ENCODE results near the gene WARS2. TPM values are rescaled to one million over a fixed set of nuclear protein-coding genes. Genes with fewer than 3 reads are reported as not detected.

The WARS2 gene
- total and polyA plus RNA-seq, 2 of the 8 experiments (the other 6 are each of a cell fraction or from before 2014, with no cell fraction given) = 4.3 to 12.9 TPM

- no peak overlapping the region for H3K14ac ChIP-seq (ENCODE audit: insufficient read length)
- no peak overlapping the region for H3K9ac ChIP-seq (replicated peaks in 1 of 4; ENCODE audit: extremely low read depth in 1 of 4, low read depth in 3 of 4, low read length in 3 of 4)
- no peak overlapping the region for H3K27ac ChIP-seq (ENCODE audit: low read depth, low read length)
- no peaks in the 10 kb centered on the region for H3K79me1 ChIP-seq (ENCODE audit: low read depth, low read length)
- no peaks in the 10 kb centered on the region for H4K20me1 ChIP-seq (replicated peaks in 1 of 2; ENCODE audit: control insufficient read depth in 1 of 2, insufficient read depth in 2 of 2, low read length in 2 of 2)
- ChIA-PET POLR2A (ENCODE audit: partially characterized antibody) (no interaction called here), CTCF (ENCODE audit: partially characterized antibody) (interaction anchor here (1.5 kb wide), 1 partner anchor 61 kb away, joined by 3 read pairs; no protein-coding TSS in a partner anchor)
- no peak overlapping the region for H2BK12ac ChIP-seq (ENCODE audit: low read depth, low read length)
- no peaks in the 10 kb centered on the region for H3K23me2 ChIP-seq (ENCODE audit: low read depth, low read length)
- H3K23ac ChIP-seq (ENCODE audit: insufficient read length) = no peak overlapping the region
- no peak overlapping the region for H3K4ac ChIP-seq (replicated peaks; ENCODE audit: insufficient read length, low read depth, low read length)
- 96% methylated on average over 1 of the region's 1 CpG; no CpG with 5 or more reads in 1 of the 2 experiments for WGBS, 2 experiments (ENCODE audit: extremely low coverage in 1 of 2, insufficient coverage in 1 of 2, insufficient read length in 1 of 2, insufficient replicate concordance in 2 of 2, low coverage in 1 of 2, low lambda C conversion rate in 2 of 2, missing lambda C conversion rate in 1 of 2)
- H3K36me3 ChIP-seq (ENCODE audit: control insufficient read depth in 2 of 4, insufficient read depth in 4 of 4, low read length in 3 of 4) = no peaks in the 10 kb centered on the region
- H2AK5ac ChIP-seq (ENCODE audit: low read depth, low read length) = no peak overlapping the region
- no peak overlapping the region for H2AFZ ChIP-seq (ENCODE audit: low read length)
- H3K27me3 ChIP-seq (replicated peaks in 1 of 4; ENCODE audit: control insufficient read depth in 3 of 4, extremely low read depth in 1 of 4, insufficient read depth in 3 of 4, low read length in 3 of 4) = no peaks in the 10 kb centered on the region
- no peak overlapping the region for H4K5ac ChIP-seq (ENCODE audit: insufficient read length, low read depth, low read length)
- no peak overlapping the region for H3K4me3 ChIP-seq (ENCODE audit: extremely low read depth in 1 of 4, insufficient read depth in 2 of 4, low read depth in 3 of 4, low read length in 4 of 4)
- H3K4me1 ChIP-seq (replicated peaks in 1 of 4; ENCODE audit: control insufficient read depth in 3 of 4, insufficient read depth in 4 of 4, low read length in 3 of 4) = no peaks in the 10 kb centered on the region
- no peak overlapping the region for H3K4me2 ChIP-seq (ENCODE audit: insufficient read depth in 1 of 2, low read depth in 2 of 2, low read length in 2 of 2)
- H4K91ac ChIP-seq (replicated peaks; ENCODE audit: insufficient read length, low read length) = no peak overlapping the region
- H4K8ac ChIP-seq (ENCODE audit: extremely low read depth, insufficient read depth, low read length) = no peak overlapping the region
- no peak overlapping the region for H3K56ac ChIP-seq (replicated peaks; ENCODE audit: insufficient read length, low read depth, low read length)
- H3K79me2 ChIP-seq (ENCODE audit: control insufficient read depth in 1 of 2, insufficient read depth in 2 of 2, low read length in 2 of 2) = no peaks in the 10 kb centered on the region
- no peak overlapping the region for H2BK5ac ChIP-seq (ENCODE audit: low read depth, low read length)
- DNase-seq (ENCODE audit: low read depth in 1 of 2, low spot score in 2 of 2) = no peak
- no peak for FAIRE-seq
- no peaks in the 10 kb centered on the region for H3K9me3 ChIP-seq (ENCODE audit: insufficient read depth in 2 of 2, low read depth in 1 of 2, low read length in 1 of 2)
- no peak overlapping the region for H3K18ac ChIP-seq (ENCODE audit: extremely low read depth, low read length)
- no peak overlapping the region for H2BK15ac ChIP-seq (ENCODE audit: low read length)
- no peak overlapping the region for H2BK120ac ChIP-seq (replicated peaks; ENCODE audit: low read depth, low read length)
- H2BK20ac ChIP-seq (ENCODE audit: low read length) = no peak overlapping the region
- TF ChIP-seq POU5F1 (IDR thresholded peaks at IDR 0.05; ENCODE audit: low read depth, low read length) (no peak), CREB1 (IDR thresholded peaks at IDR 0.05) (no peak), TCF12 (IDR thresholded peaks at IDR 0.05; ENCODE audit: low read depth, low read length) (no peak), RFX5 (IDR thresholded peaks at IDR 0.05; ENCODE audit: borderline replicate concordance, low read depth, low read length) (no peak), BCL11A (IDR thresholded peaks at IDR 0.05; ENCODE audit: low read depth in 2 of 2, low read length in 2 of 2) (no peak), ZNF274 (IDR thresholded peaks at IDR 0.05; ENCODE audit: borderline replicate concordance, extremely low read depth, low read length) (no peak), EP300 (IDR thresholded peaks at IDR 0.05; ENCODE audit: borderline replicate concordance in 1 of 2, low read depth in 2 of 2, low read length in 2 of 2) (no peak), SP1 (IDR thresholded peaks at IDR 0.05; ENCODE audit: low read depth, low read length) (no peak), RNF2 (IDR thresholded peaks at IDR 0.05; ENCODE audit: borderline replicate concordance, low read depth, low read length, missing control alignments, poor library complexity, severe bottlenecking) (no peak), HDAC2 (IDR thresholded peaks at IDR 0.05; ENCODE audit: borderline replicate concordance in 1 of 2, low read depth in 2 of 2, low read length in 2 of 2) (no peak)
- TF ChIP-seq, protein P1, sequence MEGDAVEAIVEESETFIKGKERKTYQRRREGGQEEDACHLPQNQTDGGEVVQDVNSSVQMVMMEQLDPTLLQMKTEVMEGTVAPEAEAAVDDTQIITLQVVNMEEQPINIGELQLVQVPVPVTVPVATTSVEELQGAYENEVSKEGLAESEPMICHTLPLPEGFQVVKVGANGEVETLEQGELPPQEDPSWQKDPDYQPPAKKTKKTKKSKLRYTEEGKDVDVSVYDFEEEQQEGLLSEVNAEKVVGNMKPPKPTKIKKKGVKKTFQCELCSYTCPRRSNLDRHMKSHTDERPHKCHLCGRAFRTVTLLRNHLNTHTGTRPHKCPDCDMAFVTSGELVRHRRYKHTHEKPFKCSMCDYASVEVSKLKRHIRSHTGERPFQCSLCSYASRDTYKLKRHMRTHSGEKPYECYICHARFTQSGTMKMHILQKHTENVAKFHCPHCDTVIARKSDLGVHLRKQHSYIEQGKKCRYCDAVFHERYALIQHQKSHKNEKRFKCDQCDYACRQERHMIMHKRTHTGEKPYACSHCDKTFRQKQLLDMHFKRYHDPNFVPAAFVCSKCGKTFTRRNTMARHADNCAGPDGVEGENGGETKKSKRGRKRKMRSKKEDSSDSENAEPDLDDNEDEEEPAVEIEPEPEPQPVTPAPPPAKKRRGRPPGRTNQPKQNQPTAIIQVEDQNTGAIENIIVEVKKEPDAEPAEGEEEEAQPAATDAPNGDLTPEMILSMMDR (IDR thresholded peaks at IDR 0.05; ENCODE audit: control extremely low read depth in 1 of 3, insufficient read depth in 1 of 3, low read depth in 1 of 3, low read length in 3 of 3) = no peak
Observed at GRCh38 chr1:119184972-119185371, 44.5 kb upstream of the WARS2 start.

Measured in H1 (cell line).